B cell (primary cell): ENCODE data around the gene CPT1A. TPM values are rescaled to one million over a fixed set of nuclear protein-coding genes. Genes with fewer than 3 reads are reported as not detected.

Experiments
- ATAC-seq: fragments of 200-7000 bp; cut with Tn5 transposase; one replicate; pipeline ENCODE4 v1.10.0; 2021; ENCODE audit warnings: low read depth, mild to moderate bottlenecking, moderate number of reproducible peaks, moderate library complexity
- CTCF ChIA-PET: fragments of 350-600 bp; sonication (Branson Sonifier 250); formaldehyde crosslinking; loops from one replicate; lab custom pipeline; 2021; ENCODE audit warnings: antibody characterized with exemption, inconsistent platforms; lab: Charles Lee
- POLR2A ChIA-PET: fragments of 350-600 bp; sonication (Branson Sonifier 250); formaldehyde crosslinking; loops from one replicate; lab custom pipeline; 2021; ENCODE audit warnings: antibody characterized with exemption; lab: Charles Lee
- DNase-seq: peaks from one replicate; pipeline ENCODE4 v3.0.0; 2013
- H2AFZ ChIP-seq: 2 replicates; pipeline ENCODE4 v1.6.1; 2012; ENCODE audit warnings: mild to moderate bottlenecking, low read depth, low read length; ENCODE audit not compliant: insufficient read depth, poor library complexity, severe bottlenecking
- H3K27ac ChIP-seq, 2 donors: 1 replicate in 1 of 2; 2 replicates in 1 of 2; pipeline ENCODE4 v1.5.1; 2012 to 2013; ENCODE audit warnings: low read length in 2 of 2, mild to moderate bottlenecking in 2 of 2, moderate library complexity in 1 of 2
- H3K27me3 ChIP-seq, 4 experiments: fragments of 200-600 bp in 1 of 4; sonication (generic) in 1 of 4; replicated peaks in 1 of 4; 1 replicate in 2 of 4; 2 replicates in 2 of 4; pipeline versions ENCODE4 v1.6.1 to v1.7.0; 2013 to 2016; ENCODE audit warnings: low read length in 3 of 4, mild to moderate bottlenecking in 2 of 4, mixed read lengths in 1 of 4, moderate library complexity in 1 of 4; ENCODE audit not compliant: insufficient read depth in 4 of 4, control insufficient read depth in 3 of 4; ENCODE audit errors: control extremely low read depth in 1 of 4
- H3K36me3 ChIP-seq, 2 experiments: replicated peaks in 1 of 2; 1 replicate in 1 of 2; 2 replicates in 1 of 2; pipeline versions ENCODE4 v1.6.1 to v1.7.1; 2013; ENCODE audit warnings: low read length in 1 of 2; ENCODE audit not compliant: insufficient read depth in 2 of 2, control insufficient read depth in 1 of 2; ENCODE audit errors: control extremely low read depth in 1 of 2, extremely low read depth in 1 of 2
- H3K4me1 ChIP-seq, 2 donors: fragments of 200-600 bp in 1 of 2; sonication (generic) in 1 of 2; 1 replicate in 1 of 2; 2 replicates in 1 of 2; pipeline versions ENCODE4 v1.5.1 to v1.6.1; 2013 to 2017; ENCODE audit warnings: low read length in 2 of 2; ENCODE audit not compliant: control insufficient read depth in 2 of 2, insufficient read depth in 2 of 2
- H3K4me2 ChIP-seq: replicated peaks from 2 replicates; pipeline ENCODE3; 2012; ENCODE audit warnings: mild to moderate bottlenecking, low read depth, low read length; ENCODE audit not compliant: poor library complexity, severe bottlenecking
- H3K4me3 ChIP-seq, 5 experiments: fragments of 200-600 bp in 1 of 5; sonication (generic) in 1 of 5; 1 replicate in 3 of 5; 2 replicates in 2 of 5; pipeline versions ENCODE4 v1.5.1 to v1.7.0; 2011 to 2016; ENCODE audit warnings: low read length in 4 of 5, mild to moderate bottlenecking in 4 of 5, low read depth in 2 of 5, control low read depth in 1 of 5, moderate library complexity in 1 of 5; ENCODE audit not compliant: insufficient read depth in 1 of 5; ENCODE audit errors: control extremely low read depth in 1 of 5, extremely low read depth in 1 of 5
- H3K79me2 ChIP-seq: fragments of 200-600 bp; sonication (generic); one replicate; pipeline ENCODE4 v1.6.0; 2016; ENCODE audit warnings: low read length; ENCODE audit not compliant: control insufficient read depth, insufficient read depth
- H3K9ac ChIP-seq: fragments of 200-600 bp; sonication (generic); 2 replicates; pipeline ENCODE4 v1.6.1; 2017; ENCODE audit warnings: mild to moderate bottlenecking, low read length, moderate library complexity
- H3K9me3 ChIP-seq, 3 donors: one replicate each; pipeline versions ENCODE4 v1.6.1 to v1.7.1; 2013; ENCODE audit warnings: low read length in 2 of 3; ENCODE audit not compliant: control insufficient read depth in 2 of 3, insufficient read depth in 1 of 3; ENCODE audit errors: control extremely low read depth in 1 of 3
- H4K20me1 ChIP-seq: 2 replicates; pipeline ENCODE4 v1.6.0; 2012; ENCODE audit warnings: mild to moderate bottlenecking, low read length; ENCODE audit not compliant: insufficient read depth, control insufficient read depth, poor library complexity, severe bottlenecking
- H3K27ac Mint-ChIP-seq: one replicate; pipeline ENCODE4 v1.8.0; 2021; ENCODE audit warnings: mixed read lengths
- H3K27me3 Mint-ChIP-seq: one replicate; pipeline ENCODE4 v1.8.0; 2021; ENCODE audit warnings: mixed read lengths
- H3K4me1 Mint-ChIP-seq: one replicate; pipeline ENCODE4 v1.8.0; 2021; ENCODE audit warnings: mixed read lengths
- H3K4me3 Mint-ChIP-seq: one replicate; pipeline ENCODE4 v1.8.0; 2021; ENCODE audit warnings: mixed read lengths
- H3K9me3 Mint-ChIP-seq: one replicate; pipeline ENCODE4 v1.8.0; 2022; ENCODE audit warnings: mixed read lengths; ENCODE audit not compliant: insufficient read depth
- CTCF ChIP-seq: fragments of 200-600 bp; IDR thresholded peaks from one replicate; pipeline ENCODE4 v1.8.0; 2022; ENCODE audit warnings: antibody characterized with exemption, mild to moderate bottlenecking
- EZH2 ChIP-seq: IDR thresholded peaks from 2 replicates; pipeline ENCODE4 v1.6.1; 2012; ENCODE audit warnings: borderline replicate concordance, low read depth, mild to moderate bottlenecking, moderate library complexity, low read length; ENCODE audit not compliant: insufficient read depth, poor library complexity, severe bottlenecking
- WGBS: methylation state at CpG from one replicate; pipeline ENCODE4 v1.1.5; 2013; ENCODE audit warnings: missing lambda C conversion rate; ENCODE audit not compliant: insufficient coverage; 5-methylcytosine and 5-hydroxymethylcytosine counted together
- intact Hi-C: fragments of 100-400 bp; cut with micrococcal nuclease; formaldehyde crosslinking; loops from one replicate; pipeline ENCODE4 v1.10.0; 2022
- polyA plus RNA-seq: library from polyadenylated mRNA; depleted of rRNA; stranded (reverse); fragments of >200 nt; gene quantifications from 2 replicates; pipeline ENCODE4 v1.2.3, GENCODE V29; 2012
- total RNA-seq, 2 donors: library from RNA; stranded (reverse); fragments of 120-200 nt in 1 of 2; gene quantifications; 1 replicate in 1 of 2; 2 replicates in 1 of 2; pipeline versions ENCODE4 v1.2.3 to v1.2.4, GENCODE V29; 2013 to 2022

Gene CPT1A
- total and polyA plus RNA-seq, 2 donors (not counting 1 experiment from before 2014, with no cell fraction given), result 15.6 to 40.8 TPM

- peaks cover 57% of the 10 kb centered on the region for H3K4me1 Mint-ChIP-seq
- peak overlapping the region; percentile 93 for H3K4me3 Mint-ChIP-seq
- Histone ChIP-seq H2AFZ (peak overlapping the region; percentile 93), H3K9me3 (no peaks in the 10 kb centered on the region), H3K27me3 (no peaks in the 10 kb centered on the region), H3K4me2 (peak overlapping the region; percentile 91), H3K9ac (peak overlapping the region; percentile 76), H4K20me1 (no peaks in the 10 kb centered on the region), H3K27ac (peak overlapping the region; percentile 68 to 76), H3K4me1 (peaks cover 40 to 61% of the 10 kb centered on the region in 2 donors), H3K4me3 (peak overlapping the region; percentile 16 to 76 (median 70)), H3K79me2 (peaks cover 19% of the 10 kb centered on the region), H3K36me3 (no peaks in the 10 kb centered on the region)
- WGBS, result 0% methylated on average over 11 of the region's 19 CpGs
- ChIA-PET CTCF (interaction anchor here (2.3 to 2.9 kb wide), 2 partner anchors 11 to 26 kb away, joined by 7 to 10 read pairs; no protein-coding TSS in a partner anchor), POLR2A (no interaction called here)
- no peak for DNase-seq
- no peak for TF ChIP-seq CTCF
- no peak for TF ChIP-seq EZH2
- no peaks in the 10 kb centered on the region for H3K9me3 Mint-ChIP-seq
- intact Hi-C loops, result loop anchor here (1.0 to 10.0 kb wide), 9 partner anchors 15 to 567 kb away; partner anchors contain the start of genes IGHMBP2, MRPL21, TESMIN and TPCN2
- H3K27me3 Mint-ChIP-seq, result no peaks in the 10 kb centered on the region
- peak overlapping the region; percentile 97 for H3K27ac Mint-ChIP-seq
- ATAC-seq, result no peak
These were observed 1.6 kb downstream of the CPT1A start for GRCh38 chr11:68839911-68840641.
